ENCODE measurements around the gene IRAK2.
"Not testable (repeated sequence)": the region's sequence is repeated elsewhere in the genome, so short reads cannot be mapped to it uniquely, and the experiment has no call there.

Gene IRAK2

GRCh38 chr3:10259798-10260197, 95.1 kb downstream of the IRAK2 start:
- H3K27ac Mint-ChIP-seq = peak overlapping the region; percentile 80
- H3K4me3 Mint-ChIP-seq = no peak overlapping the region
- H3K4me1 Mint-ChIP-seq (ENCODE audit: low read depth) = peaks cover 80% of the 10 kb centered on the region
- no peaks in the 10 kb centered on the region for H3K27me3 Mint-ChIP-seq
- H3K9me3 Mint-ChIP-seq = no peaks in the 10 kb centered on the region
- H3K36me3 Mint-ChIP-seq (ENCODE audit: low read depth) = peaks cover 95% of the 10 kb centered on the region
- peak; percentile 23 for DNase-seq

GRCh38 chr3:10260211-10260701, 95.5 kb downstream of the IRAK2 start:
- no peak for DNase-seq
- Mint-ChIP-seq H3K9me3 (no peaks in the 10 kb centered on the region), H3K4me3 (no peak overlapping the region), H3K27me3 (no peaks in the 10 kb centered on the region), H3K36me3 (ENCODE audit: low read depth) (peaks cover 93% of the 10 kb centered on the region), H3K4me1 (ENCODE audit: low read depth) (peaks cover 79% of the 10 kb centered on the region), H3K27ac (peak overlapping the region; percentile 80)

- Mint-ChIP-seq H3K36me3 (ENCODE audit: low read depth) (peaks cover 93% of the 10 kb centered on the region), H3K9me3 (no peaks in the 10 kb centered on the region), H3K4me3 (no peak overlapping the region), H3K27me3 (no peaks in the 10 kb centered on the region), H3K4me1 (ENCODE audit: low read depth) (peaks cover 80% of the 10 kb centered on the region), H3K27ac (peak overlapping the region; percentile 79)
- DNase-seq = no peak
These were observed 97.3 kb downstream of the IRAK2 start for GRCh38 chr3:10262027-10262426.

- H3K4me1 Mint-ChIP-seq (ENCODE audit: low read depth) = peaks cover 86% of the 10 kb centered on the region
- H3K4me3 Mint-ChIP-seq = peak overlapping the region; percentile 73
- peak overlapping the region; percentile 90 for H3K27ac Mint-ChIP-seq
- H3K9me3 Mint-ChIP-seq = no peaks in the 10 kb centered on the region
- peaks cover 96% of the 10 kb centered on the region for H3K36me3 Mint-ChIP-seq (ENCODE audit: low read depth)
- H3K27me3 Mint-ChIP-seq = no peaks in the 10 kb centered on the region
- peak; percentile 74 for DNase-seq
These were observed 99.1 kb downstream of the IRAK2 start for GRCh38 chr3:10263646-10264363.

- Mint-ChIP-seq H3K4me1 (ENCODE audit: low read depth) (peaks cover 80% of the 10 kb centered on the region), H3K27ac (peak overlapping the region; percentile 60), H3K9me3 (no peaks in the 10 kb centered on the region), H3K27me3 (no peaks in the 10 kb centered on the region), H3K4me3 (peak overlapping the region; percentile 2), H3K36me3 (ENCODE audit: low read depth) (peaks cover 96% of the 10 kb centered on the region)
- no peak for DNase-seq
These were observed 101.1 kb downstream of the IRAK2 start for GRCh38 chr3:10265833-10266232.

- H3K9me3 Mint-ChIP-seq, H3K27me3 Mint-ChIP-seq, DNase-seq: not testable (repeated sequence)
- Mint-ChIP-seq H3K27ac (peak overlapping the region; percentile 16), H3K36me3 (ENCODE audit: low read depth) (peaks cover 97% of the 10 kb centered on the region), H3K4me1 (ENCODE audit: low read depth) (peaks cover 79% of the 10 kb centered on the region), H3K4me3 (peak overlapping the region; percentile 1)
These were observed 102.2 kb downstream of the IRAK2 start for GRCh38 chr3:10266936-10267335.

GRCh38 chr3:10268116-10268515, 103.4 kb downstream of the IRAK2 start:
- Mint-ChIP-seq H3K27ac (no peak overlapping the region), H3K36me3 (ENCODE audit: low read depth) (peaks cover 96% of the 10 kb centered on the region), H3K4me1 (ENCODE audit: low read depth) (peaks cover 76% of the 10 kb centered on the region), H3K27me3 (no peaks in the 10 kb centered on the region), H3K9me3 (no peaks in the 10 kb centered on the region), H3K4me3 (no peak overlapping the region)
- DNase-seq = no peak

- H3K4me3 Mint-ChIP-seq = no peak overlapping the region
- H3K27ac Mint-ChIP-seq = peak overlapping the region; percentile 56
These were observed 104.2 kb downstream of the IRAK2 start for GRCh38 chr3:10268930-10269329.

GRCh38 chr3:10269443-10269842, 104.7 kb downstream of the IRAK2 start:
- Mint-ChIP-seq H3K27ac (peak overlapping the region; percentile 56), H3K27me3 (no peaks in the 10 kb centered on the region), H3K4me3 (no peak overlapping the region), H3K4me1 (ENCODE audit: low read depth) (peaks cover 74% of the 10 kb centered on the region), H3K9me3 (no peaks in the 10 kb centered on the region), H3K36me3 (ENCODE audit: low read depth) (peaks cover 94% of the 10 kb centered on the region)
- peak; percentile 3 for DNase-seq

More at GRCh38 chr3:10268930-10269329, 104.2 kb downstream of the IRAK2 start:
- peaks cover 94% of the 10 kb centered on the region for H3K36me3 Mint-ChIP-seq (ENCODE audit: low read depth)
- H3K27me3 Mint-ChIP-seq = no peaks in the 10 kb centered on the region
- H3K4me1 Mint-ChIP-seq (ENCODE audit: low read depth) = peaks cover 74% of the 10 kb centered on the region
- DNase-seq = peak; percentile 14
- H3K9me3 Mint-ChIP-seq = no peaks in the 10 kb centered on the region

- H3K4me3 Mint-ChIP-seq = not testable (repeated sequence)
- Mint-ChIP-seq H3K4me1 (ENCODE audit: low read depth) (peaks cover 62% of the 10 kb centered on the region), H3K36me3 (ENCODE audit: low read depth) (peaks cover 94% of the 10 kb centered on the region)
These were observed 107.8 kb downstream of the IRAK2 start for GRCh38 chr3:10272476-10272875.

GRCh38 chr3:10272977-10273376, 108.3 kb downstream of the IRAK2 start:
- peak; percentile 15 for DNase-seq
- H3K36me3 Mint-ChIP-seq (ENCODE audit: low read depth) = peaks cover 94% of the 10 kb centered on the region
- H3K27ac Mint-ChIP-seq = peak overlapping the region; percentile 57
- H3K27me3 Mint-ChIP-seq = no peaks in the 10 kb centered on the region
- peaks cover 58% of the 10 kb centered on the region for H3K4me1 Mint-ChIP-seq (ENCODE audit: low read depth)
- H3K4me3 Mint-ChIP-seq = no peak overlapping the region
- no peaks in the 10 kb centered on the region for H3K9me3 Mint-ChIP-seq

More at GRCh38 chr3:10272476-10272875, 107.8 kb downstream of the IRAK2 start:
- H3K27me3 Mint-ChIP-seq, H3K9me3 Mint-ChIP-seq, H3K27ac Mint-ChIP-seq: not testable (repeated sequence)
- DNase-seq = peak; percentile 14

- H3K27me3 Mint-ChIP-seq = no peaks in the 10 kb centered on the region
- peak overlapping the region; percentile 5 for H3K4me3 Mint-ChIP-seq
- peaks cover 94% of the 10 kb centered on the region for H3K36me3 Mint-ChIP-seq (ENCODE audit: low read depth)
- H3K9me3 Mint-ChIP-seq = no peaks in the 10 kb centered on the region
- peak overlapping the region; percentile 64 for H3K27ac Mint-ChIP-seq
- peaks cover 57% of the 10 kb centered on the region for H3K4me1 Mint-ChIP-seq (ENCODE audit: low read depth)
- DNase-seq = no peak
These were observed 109.1 kb downstream of the IRAK2 start for GRCh38 chr3:10273702-10274305.

GRCh38 chr3:10274601-10275000, 109.9 kb downstream of the IRAK2 start:
- Mint-ChIP-seq H3K9me3 (no peaks in the 10 kb centered on the region), H3K36me3 (ENCODE audit: low read depth) (peaks cover 94% of the 10 kb centered on the region), H3K4me1 (ENCODE audit: low read depth) (peaks cover 59% of the 10 kb centered on the region), H3K27ac (peak overlapping the region; percentile 64), H3K4me3 (no peak overlapping the region), H3K27me3 (no peaks in the 10 kb centered on the region)
- DNase-seq = no peak

GRCh38 chr3:10277115-10277625, 112.5 kb downstream of the IRAK2 start:
- peaks cover 61% of the 10 kb centered on the region for H3K4me1 Mint-ChIP-seq (ENCODE audit: low read depth)

GRCh38 chr3:10278501-10278900, 113.8 kb downstream of the IRAK2 start:
- Mint-ChIP-seq H3K4me1 (ENCODE audit: low read depth) (peaks cover 61% of the 10 kb centered on the region), H3K27me3 (no peaks in the 10 kb centered on the region), H3K36me3 (ENCODE audit: low read depth) (peaks cover 92% of the 10 kb centered on the region), H3K9me3 (no peaks in the 10 kb centered on the region), H3K4me3 (no peak overlapping the region), H3K27ac (peak overlapping the region; percentile 77)
- DNase-seq = no peak

More at GRCh38 chr3:10277115-10277625, 112.5 kb downstream of the IRAK2 start:
- Mint-ChIP-seq H3K36me3 (ENCODE audit: low read depth) (peaks cover 92% of the 10 kb centered on the region), H3K4me3 (no peak overlapping the region), H3K27ac (peak overlapping the region; percentile 71), H3K27me3 (no peaks in the 10 kb centered on the region), H3K9me3 (no peaks in the 10 kb centered on the region)
- no peak for DNase-seq

Data from activated T-cell treated with anti-CD3 and anti-CD28 coated beads, Interleukin-2, amount 50 U/mL, for 24 hours (primary cell).